GM21367 (cell line): ENCODE results near the gene TRIM75.
"Not testable (repeated sequence)": the region's sequence is repeated elsewhere in the genome, so short reads cannot be mapped to it uniquely, and the experiment has no call there.

Source experiments
- ATAC-seq: cut with Tn5 transposase; IDR thresholded peaks from one replicate; pipeline ENCODE4 v1.9.1; 2021; ENCODE audit not compliant: unreplicated experiment

Gene TRIM75

GRCh38 chr4:165053645-165054044 lies at the start of gene TRIM75:
Gene TRIM75 (plus strand): TSS chr4:165053866. CDS start chr4:165059148, 5,282 bp downstream.
- no peak for ATAC-seq

- no peak for ATAC-seq
Measured at GRCh38 chr4:165005352-165005925, 48.2 kb upstream of the TRIM75 start.

- no peak for ATAC-seq
Measured at GRCh38 chr4:165006456-165006855, 47.2 kb upstream of the TRIM75 start.

GRCh38 chr4:165006886-165007285 lies 46.8 kb upstream of the TRIM75 start:
- ATAC-seq: no peak

- no peak for ATAC-seq
Measured at GRCh38 chr4:165009493-165010227, 44.0 kb upstream of the TRIM75 start.

- no peak for ATAC-seq
Measured at GRCh38 chr4:165010487-165010886, 43.2 kb upstream of the TRIM75 start.

- no peak for ATAC-seq
Measured at GRCh38 chr4:165010991-165011390, 42.7 kb upstream of the TRIM75 start.

GRCh38 chr4:165011403-165011802 lies 42.3 kb upstream of the TRIM75 start:
- ATAC-seq: no peak

- ATAC-seq: no peak
Measured at GRCh38 chr4:165013691-165014090, 40.0 kb upstream of the TRIM75 start.

- peak; percentile 79 for ATAC-seq
Measured at GRCh38 chr4:165016971-165017370, 36.7 kb upstream of the TRIM75 start.

GRCh38 chr4:165019995-165020394 lies 33.7 kb upstream of the TRIM75 start:
- not testable (repeated sequence) for ATAC-seq

- ATAC-seq: not testable (repeated sequence)
Measured at GRCh38 chr4:165025782-165026181, 27.9 kb upstream of the TRIM75 start.

- ATAC-seq: no peak
Measured at GRCh38 chr4:165027762-165028402, 25.8 kb upstream of the TRIM75 start.

- no peak for ATAC-seq
Measured at GRCh38 chr4:165031436-165032211, 22.0 kb upstream of the TRIM75 start, which contains the start of gene TRIM60. Gene TRIM60 (plus strand): TSS chr4:165031999. CDS start chr4:165040073, 8,074 bp downstream.

GRCh38 chr4:165048170-165048569 lies 5.5 kb upstream of the TRIM75 start:
- no peak for ATAC-seq

- no peak for ATAC-seq
Measured at GRCh38 chr4:165052627-165053026, 1.0 kb upstream of the TRIM75 start.

GRCh38 chr4:165055601-165056000 lies 1.9 kb downstream of the TRIM75 start:
- no peak for ATAC-seq

GRCh38 chr4:165058666-165059065 lies 5.0 kb downstream of the TRIM75 start:
- no peak for ATAC-seq

GRCh38 chr4:165059386-165059785 lies 5.7 kb downstream of the TRIM75 start:
- ATAC-seq: no peak

- ATAC-seq: no peak
Measured at GRCh38 chr4:165060938-165061337, 7.3 kb downstream of the TRIM75 start.

GRCh38 chr4:165070560-165070959 lies 16.9 kb downstream of the TRIM75 start:
- ATAC-seq: no peak
